H1 (cell line): Measurements from ENCODE around the gene STPG1. TPM values are rescaled to one million over a fixed set of nuclear protein-coding genes. Genes with fewer than 3 reads are reported as not detected.

Source experiments
- CTCF ChIA-PET: fragments of 300-600 bp; sonication (Branson Sonifier 250); formaldehyde crosslinking; loops from one replicate; lab custom pipeline; 2021; ENCODE audit not compliant: partially characterized antibody; lab: Charles Lee
- POLR2A ChIA-PET: fragments of 300-600 bp; sonication (Branson Sonifier 250); formaldehyde crosslinking; loops from one replicate; lab custom pipeline; 2021; ENCODE audit warnings: inconsistent platforms; ENCODE audit not compliant: partially characterized antibody; lab: Charles Lee
- DNase-seq, 2 experiments: peaks; one replicate each; pipeline versions ENCODE4 v3.0.0 to v3.0.0-alpha.2; 2010 to 2022; ENCODE audit warnings: low spot score in 2 of 2, low read depth in 1 of 2, mixed read lengths in 1 of 2
- FAIRE-seq: peaks from 2 replicates; lab custom pipeline; 2011; peaks lifted over from hg19 to GRCh38; lab: Jason Lieb, UNC
- H2AFZ ChIP-seq: 2 replicates; pipeline ENCODE4 v1.8.1; 2012; ENCODE audit warnings: low read length, inconsistent platforms
- H2AK5ac ChIP-seq: 2 replicates; pipeline ENCODE4 v1.6.1; 2013; ENCODE audit warnings: low read depth, low read length
- H2BK120ac ChIP-seq: replicated peaks from 2 replicates; pipeline ENCODE3; 2013; ENCODE audit warnings: low read depth, low read length, inconsistent platforms
- H2BK12ac ChIP-seq: 2 replicates; pipeline ENCODE4 v1.6.1; 2013; ENCODE audit warnings: low read depth, low read length
- H2BK15ac ChIP-seq: 2 replicates; pipeline ENCODE4 v1.6.1; 2013; ENCODE audit warnings: low read length
- H2BK20ac ChIP-seq: 2 replicates; pipeline ENCODE4 v1.6.1; 2013; ENCODE audit warnings: low read length
- H2BK5ac ChIP-seq: 2 replicates; pipeline ENCODE4 v1.6.1; 2013; ENCODE audit warnings: low read depth, low read length
- H3K14ac ChIP-seq: 2 replicates; pipeline ENCODE4 v1.6.1; 2013; ENCODE audit warnings: inconsistent platforms; ENCODE audit not compliant: insufficient read length
- H3K18ac ChIP-seq: 2 replicates; pipeline ENCODE4 v1.6.1; 2013; ENCODE audit warnings: low read length; ENCODE audit errors: extremely low read depth
- H3K23ac ChIP-seq: 2 replicates; pipeline ENCODE4 v1.6.1; 2013; ENCODE audit warnings: inconsistent platforms; ENCODE audit not compliant: insufficient read length
- H3K23me2 ChIP-seq: 2 replicates; pipeline ENCODE4 v1.6.1; 2013; ENCODE audit warnings: low read depth, low read length
- H3K27ac ChIP-seq: 2 replicates; pipeline ENCODE4 v1.6.1; 2011; ENCODE audit warnings: low read depth, low read length, inconsistent platforms
- H3K27me3 ChIP-seq, 4 experiments: replicated peaks in 1 of 4; 1 replicate in 1 of 4; 2 replicates in 3 of 4; pipeline versions ENCODE4 v1.6.1 to v1.8.1; 2011 to 2013; ENCODE audit warnings: low read length in 3 of 4, mild to moderate bottlenecking in 3 of 4, inconsistent platforms in 2 of 4, mixed read lengths in 2 of 4, moderate library complexity in 1 of 4; ENCODE audit not compliant: control insufficient read depth in 3 of 4, insufficient read depth in 3 of 4; ENCODE audit errors: extremely low read depth in 1 of 4
- H3K36me3 ChIP-seq, 4 experiments: 2 replicates each; pipeline versions ENCODE4 v1.6.1 to v1.8.1; 2011 to 2013; ENCODE audit warnings: mild to moderate bottlenecking in 4 of 4, low read length in 3 of 4, moderate library complexity in 2 of 4, control low read depth in 1 of 4, inconsistent platforms in 1 of 4; ENCODE audit not compliant: insufficient read depth in 4 of 4, control insufficient read depth in 2 of 4
- H3K4ac ChIP-seq: replicated peaks from 2 replicates; pipeline ENCODE3; 2013; ENCODE audit warnings: low read length, low read depth, mixed read lengths, inconsistent platforms; ENCODE audit not compliant: insufficient read length
- H3K4me1 ChIP-seq, 4 experiments: replicated peaks in 1 of 4; 1 replicate in 1 of 4; 2 replicates in 3 of 4; pipeline versions ENCODE4 v1.6.1 to v1.8.1; 2011 to 2013; ENCODE audit warnings: low read length in 3 of 4, inconsistent platforms in 2 of 4, mixed read lengths in 1 of 4; ENCODE audit not compliant: insufficient read depth in 4 of 4, control insufficient read depth in 3 of 4
- H3K4me2 ChIP-seq, 2 experiments: 2 replicates each; pipeline versions ENCODE4 v1.6.1 to v1.8.1; 2011 to 2013; ENCODE audit warnings: low read depth in 2 of 2, low read length in 2 of 2, control low read depth in 1 of 2, inconsistent platforms in 1 of 2, mild to moderate bottlenecking in 1 of 2; ENCODE audit not compliant: insufficient read depth in 1 of 2
- H3K4me3 ChIP-seq, 4 experiments: fragments of 200-600, 300-600 bp in 1 of 4; sonication (generic), shearing (Covaris generic), sonication (Bioruptor Twin) in 1 of 4; 2 replicates each; pipeline versions ENCODE4 v1.5.1 to v1.8.1; 2011 to 2016; ENCODE audit warnings: low read length in 4 of 4, low read depth in 3 of 4, control low read depth in 2 of 4, inconsistent platforms in 2 of 4, mild to moderate bottlenecking in 2 of 4, mixed read lengths in 1 of 4, moderate library complexity in 1 of 4; ENCODE audit not compliant: insufficient read depth in 2 of 4; ENCODE audit errors: extremely low read depth in 1 of 4
- H3K56ac ChIP-seq: replicated peaks from 2 replicates; pipeline ENCODE3; 2013; ENCODE audit warnings: low read depth, mild to moderate bottlenecking, mixed read lengths, low read length, inconsistent platforms; ENCODE audit not compliant: insufficient read length
- H3K79me1 ChIP-seq: 2 replicates; pipeline ENCODE4 v1.6.1; 2013; ENCODE audit warnings: low read depth, low read length, control low read depth
- H3K79me2 ChIP-seq, 2 experiments: 2 replicates each; pipeline versions ENCODE4 v1.6.1 to v1.8.1; 2012 to 2013; ENCODE audit warnings: low read length in 2 of 2, mild to moderate bottlenecking in 2 of 2, inconsistent platforms in 1 of 2; ENCODE audit not compliant: insufficient read depth in 2 of 2, control insufficient read depth in 1 of 2
- H3K9ac ChIP-seq, 4 experiments: replicated peaks in 1 of 4; 1 replicate in 1 of 4; 2 replicates in 3 of 4; pipeline versions ENCODE4 v1.6.1 to v1.8.1; 2011 to 2013; ENCODE audit warnings: low read depth in 3 of 4, low read length in 3 of 4, control low read depth in 2 of 4, mild to moderate bottlenecking in 2 of 4, moderate library complexity in 2 of 4, inconsistent platforms in 1 of 4; ENCODE audit errors: extremely low read depth in 1 of 4
- H3K9me3 ChIP-seq, 2 experiments: 2 replicates each; pipeline versions ENCODE4 v1.6.1 to v1.8.1; 2012 to 2013; ENCODE audit warnings: mild to moderate bottlenecking in 2 of 2, moderate library complexity in 2 of 2, control low read depth in 1 of 2, inconsistent platforms in 1 of 2, low read depth in 1 of 2, low read length in 1 of 2, mixed read lengths in 1 of 2; ENCODE audit not compliant: insufficient read depth in 2 of 2
- H4K20me1 ChIP-seq, 2 experiments: replicated peaks in 1 of 2; 2 replicates each; pipeline versions ENCODE3 to v1.8.1; 2011 to 2013; ENCODE audit warnings: inconsistent platforms in 2 of 2, low read length in 2 of 2, mild to moderate bottlenecking in 1 of 2; ENCODE audit not compliant: insufficient read depth in 2 of 2, control insufficient read depth in 1 of 2
- H4K5ac ChIP-seq: 2 replicates; pipeline ENCODE4 v1.6.1; 2013; ENCODE audit warnings: low read length, low read depth, mixed read lengths, inconsistent platforms; ENCODE audit not compliant: insufficient read length
- H4K8ac ChIP-seq: 2 replicates; pipeline ENCODE4 v1.8.0; 2013; ENCODE audit warnings: mild to moderate bottlenecking, moderate library complexity, low read length, inconsistent platforms; ENCODE audit not compliant: insufficient read depth; ENCODE audit errors: extremely low read depth
- H4K91ac ChIP-seq: replicated peaks from 2 replicates; pipeline ENCODE3; 2013; ENCODE audit warnings: low read length, mixed read lengths, inconsistent platforms; ENCODE audit not compliant: insufficient read length
- CEBPB ChIP-seq: IDR thresholded peaks from 2 replicates; pipeline ENCODE4 v1.6.1; 2012; ENCODE audit warnings: low read depth, low read length
- KDM1A ChIP-seq: fragments of 200-600, 300-600 bp; sonication (generic); IDR thresholded peaks from 2 replicates; pipeline ENCODE4 v1.7.1; 2016; ENCODE audit warnings: mild to moderate bottlenecking, low read length, borderline replicate concordance
- MAFK ChIP-seq: IDR thresholded peaks from 2 replicates; pipeline ENCODE4 v1.6.1; 2012; ENCODE audit warnings: low read depth, mild to moderate bottlenecking, improper control_type of control experiment, low read length
- MAX ChIP-seq: IDR thresholded peaks from 2 replicates; pipeline ENCODE4 v1.6.1; 2012; ENCODE audit warnings: inconsistent platforms
- NANOG ChIP-seq: IDR thresholded peaks from 2 replicates; pipeline ENCODE4 v1.6.1; 2011; ENCODE audit warnings: low read length, low read depth, mild to moderate bottlenecking, inconsistent platforms; ENCODE audit not compliant: insufficient read depth, poor library complexity, severe bottlenecking
- POU5F1 ChIP-seq: IDR thresholded peaks from 2 replicates; pipeline ENCODE4 v1.6.1; 2011; ENCODE audit warnings: low read depth, mild to moderate bottlenecking, low read length, moderate library complexity
- RXRA ChIP-seq: IDR thresholded peaks from 2 replicates; pipeline ENCODE4 v1.6.1; 2011; ENCODE audit warnings: low read depth, mild to moderate bottlenecking, low read length, moderate library complexity; ENCODE audit not compliant: insufficient read depth
- SAP30 ChIP-seq: fragments of 300-600 bp; sonication (generic); IDR thresholded peaks from 2 replicates; pipeline ENCODE4 v1.7.1; 2012; ENCODE audit warnings: low read length, moderate library complexity, mild to moderate bottlenecking, inconsistent platforms; ENCODE audit not compliant: insufficient read depth, insufficient replicate concordance
- SP4 ChIP-seq: IDR thresholded peaks from 2 replicates; pipeline ENCODE4 v1.6.1; 2012; ENCODE audit warnings: low read length, inconsistent platforms
- SUZ12 ChIP-seq: fragments of 200-600 bp; sonication (generic); IDR thresholded peaks from 2 replicates; pipeline ENCODE4 v1.6.1; 2012; ENCODE audit warnings: mild to moderate bottlenecking, inconsistent platforms, low read length, moderate library complexity, mixed read lengths
- TAF7 ChIP-seq: optimal IDR thresholded peaks from 2 replicates; pipeline ENCODE3; 2011; ENCODE audit warnings: low read depth, mild to moderate bottlenecking, inconsistent platforms, low read length, moderate library complexity, borderline replicate concordance
- USF2 ChIP-seq: IDR thresholded peaks from 2 replicates; pipeline ENCODE4 v1.6.1; 2011; ENCODE audit warnings: low read length, improper control_type of control experiment
- WGBS, 2 experiments: shearing (Covaris generic) in 1 of 2; methylation state at CpG; one replicate each; pipeline versions ENCODE4 v1.1.6 to v1.1.7; 2013 to 2015; ENCODE audit warnings: low lambda C conversion rate in 2 of 2, mixed read lengths in 2 of 2, inconsistent platforms in 1 of 2, low coverage in 1 of 2, missing lambda C conversion rate in 1 of 2; ENCODE audit not compliant: insufficient replicate concordance in 2 of 2, insufficient coverage in 1 of 2, insufficient read length in 1 of 2; ENCODE audit errors: extremely low coverage in 1 of 2, missing lambda C conversion rate in 1 of 2; 5-methylcytosine and 5-hydroxymethylcytosine counted together
- polyA plus RNA-seq, 7 experiments: library from polyadenylated mRNA; depleted of rRNA in 3 of 7; stranded (reverse) in 5 of 7; unstranded in 2 of 7; fragments of >200 nt in 5 of 7; fragments of 200-250 nt in 2 of 7; gene quantifications; 1 replicate in 5 of 7; 2 replicates in 1 of 7; 4 replicates in 1 of 7; pipeline versions ENCODE4 v1.2.1 to v1.2.3, GENCODE V29; 2011 to 2013; ENCODE audit warnings: missing spikeins in 2 of 7, mixed read lengths in 2 of 7
- total RNA-seq: library from RNA; stranded (reverse); fragmentation: NEBNext Ultra II Directional; extraction: Animal tissue kit (Norgen Biotek cat#: 25700); gene quantifications from 2 replicates; pipeline ENCODE4 v1.2.1, GENCODE V29; 2021

The STPG1 gene
- total and polyA plus RNA-seq, 2 of the 8 experiments (the other 6 are each of a cell fraction or from before 2014, with no cell fraction given), result 10.3 to 11.2 TPM

GRCh38 chr1:24417681-24418080 is 4.1 kb upstream of the STPG1 start:
- Histone ChIP-seq H3K56ac (no peak overlapping the region), H3K79me2 (0 out of 4 replicates have a peak, but pooled peaks cover 0 to 2% of the 10 kb centered on the region in 2 experiments), H4K5ac (no peak overlapping the region), H2AK5ac (no peak overlapping the region), H2BK5ac (no peak overlapping the region), H3K9ac (no peak overlapping the region), H3K4me3 (no peak overlapping the region), H2AFZ (no peak overlapping the region), H2BK15ac (no peak overlapping the region), H3K36me3 (no peaks in the 10 kb centered on the region), H4K20me1 (no peaks in the 10 kb centered on the region), H3K4me1 (peaks cover 0 to 6% (median under 1%) of the 10 kb centered on the region in 4 experiments; a peak in 3 of 7 replicates), H3K27me3 (no peaks in the 10 kb centered on the region), H3K4me2 (no peak overlapping the region), H2BK12ac (no peak overlapping the region), H3K9me3 (no peaks in the 10 kb centered on the region), H3K27ac (no peak overlapping the region), H4K91ac (no peak overlapping the region), H3K23ac (no peak overlapping the region), H2BK20ac (no peak overlapping the region), H3K4ac (no peak overlapping the region), H4K8ac (no peak overlapping the region), H3K23me2 (peaks cover 11% of the 10 kb centered on the region), H2BK120ac (no peak overlapping the region), H3K79me1 (no peaks in the 10 kb centered on the region), H3K18ac (no peak overlapping the region), H3K14ac (no peak overlapping the region)
- FAIRE-seq, result no peak
- DNase-seq, result no peak
- ChIA-PET CTCF (interaction anchor here (0.6 to 2.6 kb wide), 9 partner anchors 9 to 170 kb away, joined by 3 to 8 read pairs (median 4); no protein-coding TSS in a partner anchor), POLR2A (no interaction called here)
- 81% methylated on average over 1 of the region's 1 CpG; no CpG with 5 or more reads in 1 of the 2 experiments for WGBS, 2 experiments
- TF ChIP-seq USF2 (no peak), KDM1A (no peak), RXRA (no peak), SUZ12 (no peak), CEBPB (no peak), SP4 (no peak), MAFK (no peak), TAF7 (no peak), NANOG (no peak), MAX (no peak), POU5F1 (no peak), SAP30 (no peak)
